ENCODE results near the gene ZGLP1.
"Not testable (repeated sequence)": the region's sequence is repeated elsewhere in the genome, so short reads cannot be mapped to it uniquely, and the experiment has no call there.

ZGLP1 gene

DNA sequence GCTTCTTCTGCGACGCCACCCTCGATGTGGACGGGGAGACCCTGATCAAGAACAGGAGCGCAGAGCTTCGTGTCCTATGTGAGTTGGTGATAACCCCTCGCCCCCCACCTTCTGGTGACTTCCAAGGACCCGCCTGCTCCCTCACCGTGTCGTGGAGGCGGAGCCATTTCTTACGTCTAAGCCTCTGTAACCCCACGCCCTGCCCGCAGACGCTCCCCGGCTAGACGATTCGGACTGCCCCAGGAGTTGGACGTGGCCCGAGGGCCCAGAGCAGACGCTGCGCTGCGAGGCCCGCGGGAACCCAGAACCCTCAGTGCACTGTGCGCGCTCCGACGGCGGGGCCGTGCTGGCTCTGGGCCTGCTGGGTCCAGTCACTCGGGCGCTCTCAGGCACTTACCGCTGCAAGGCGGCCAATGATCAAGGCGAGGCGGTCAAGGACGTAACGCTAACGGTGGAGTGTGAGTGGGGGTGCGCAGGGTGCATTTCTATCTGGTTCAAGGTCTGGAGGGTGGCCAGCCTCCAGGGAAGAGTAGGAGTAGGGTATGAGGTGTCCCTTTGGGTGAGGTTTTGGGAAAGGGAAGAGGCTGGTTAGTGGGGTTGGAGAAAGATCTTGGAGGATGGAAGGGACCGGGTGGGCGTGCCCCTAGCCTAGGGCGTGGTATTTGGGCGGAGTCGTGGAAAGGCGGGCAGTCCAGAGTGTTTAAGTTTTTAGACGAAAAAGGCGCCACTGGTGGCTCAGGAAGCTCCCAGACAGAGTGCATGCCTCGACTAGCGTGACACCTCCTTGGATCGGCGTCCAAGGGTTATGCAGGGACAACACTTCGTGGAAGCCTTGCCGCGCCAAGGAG, 16.6 kb downstream of the ZGLP1 start:
- no peak for DNase-seq

GRCh38 chr19:10292206-10292788, 17.3 kb downstream of the ZGLP1 start:
- DNase-seq: peak; percentile 85

- no peak for DNase-seq
These were observed 17.9 kb downstream of the ZGLP1 start for GRCh38 chr19:10291554-10292205.

DNA sequence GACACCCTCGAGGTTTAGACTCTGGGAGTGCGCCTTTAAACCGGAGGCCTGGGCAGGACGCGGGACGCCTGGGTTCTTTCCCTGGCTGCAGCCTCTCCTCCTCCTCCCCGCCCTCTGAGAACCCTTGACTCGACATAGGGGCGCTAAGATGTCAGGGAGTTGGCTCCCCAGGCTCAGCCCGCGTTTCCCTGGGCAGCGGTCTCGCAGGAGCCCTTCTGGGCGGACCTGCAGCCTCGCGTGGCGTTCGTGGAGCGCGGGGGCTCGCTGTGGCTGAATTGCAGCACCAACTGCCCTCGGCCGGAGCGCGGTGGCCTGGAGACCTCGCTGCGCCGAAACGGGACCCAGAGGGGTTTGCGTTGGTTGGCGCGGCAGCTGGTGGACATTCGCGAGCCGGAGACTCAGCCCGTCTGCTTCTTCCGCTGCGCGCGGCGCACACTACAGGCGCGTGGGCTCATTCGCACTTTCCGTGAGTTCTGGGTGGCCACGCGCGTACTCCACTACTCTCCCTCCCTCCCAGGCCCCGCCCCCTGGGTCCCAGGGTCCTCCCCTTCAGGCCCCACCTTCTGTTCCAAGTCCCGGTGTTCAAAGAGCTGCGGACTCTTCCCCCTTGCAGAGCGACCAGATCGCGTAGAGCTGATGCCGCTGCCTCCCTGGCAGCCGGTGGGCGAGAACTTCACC, 18.6 kb downstream of the ZGLP1 start:
- peak; percentile 56 for DNase-seq

- peak; percentile 41 for DNase-seq
These were observed 19.2 kb downstream of the ZGLP1 start for GRCh38 chr19:10290357-10290875.

DNA sequence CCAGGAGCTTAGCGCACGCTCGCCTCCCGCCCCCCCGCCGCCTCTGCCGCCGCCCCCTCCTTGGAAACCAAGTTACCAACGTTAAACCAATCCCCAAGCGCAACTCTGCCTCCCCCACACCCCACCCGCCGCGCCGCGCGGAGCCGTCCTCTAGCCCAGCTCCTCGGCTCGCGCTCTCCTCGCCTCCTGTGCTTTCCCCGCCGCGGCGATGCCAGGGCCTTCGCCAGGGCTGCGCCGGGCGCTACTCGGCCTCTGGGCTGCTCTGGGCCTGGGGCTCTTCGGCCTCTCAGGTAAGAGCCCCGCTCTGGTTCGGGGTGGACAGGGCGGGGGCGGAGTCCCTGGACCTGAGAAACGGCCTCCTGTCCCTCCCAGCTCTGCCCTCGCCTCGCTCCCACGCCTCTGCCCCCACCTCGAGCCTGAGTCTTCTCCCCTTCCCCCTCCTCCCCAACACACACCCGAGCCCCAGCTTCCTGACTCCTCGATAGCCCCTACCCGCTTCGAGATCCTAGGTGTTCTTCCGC, 19.7 kb downstream of the ZGLP1 start, which contains the start of gene ICAM5:
Gene ICAM5 (plus strand): TSS at position 117 of the 521 bp plus-strand sequence. CDS start 92 bp downstream, at position 209.
- DNase-seq: no peak

- peak; percentile 65 for DNase-seq
These were observed 20.3 kb downstream of the ZGLP1 start for GRCh38 chr19:10289167-10289835.

- peak; percentile 59 for DNase-seq
These were observed 20.9 kb downstream of the ZGLP1 start for GRCh38 chr19:10288662-10289166.

- peak; percentile 64 for DNase-seq
These were observed 22.5 kb downstream of the ZGLP1 start, which contains the start of gene ICAM4 for GRCh38 chr19:10286803-10287737. ICAM4 (plus strand) TSS chr19:10286955; CDS start chr19:10287013, 58 bp downstream.

- no peak for DNase-seq
These were observed 24.2 kb downstream of the ZGLP1 start for GRCh38 chr19:10285393-10285792.

- DNase-seq: no peak
These were observed 24.7 kb downstream of the ZGLP1 start for GRCh38 chr19:10284960-10285278.

GRCh38 chr19:10284065-10284959, 25.3 kb downstream of the ZGLP1 start:
- no peak for DNase-seq

GRCh38 chr19:10283301-10284064, 26.1 kb downstream of the ZGLP1 start:
- no peak for DNase-seq

- not testable (repeated sequence) for DNase-seq
These were observed 27.6 kb downstream of the ZGLP1 start for GRCh38 chr19:10282043-10282442.

GRCh38 chr19:10279737-10280442, 29.7 kb downstream of the ZGLP1 start:
- DNase-seq: no peak

DNA sequence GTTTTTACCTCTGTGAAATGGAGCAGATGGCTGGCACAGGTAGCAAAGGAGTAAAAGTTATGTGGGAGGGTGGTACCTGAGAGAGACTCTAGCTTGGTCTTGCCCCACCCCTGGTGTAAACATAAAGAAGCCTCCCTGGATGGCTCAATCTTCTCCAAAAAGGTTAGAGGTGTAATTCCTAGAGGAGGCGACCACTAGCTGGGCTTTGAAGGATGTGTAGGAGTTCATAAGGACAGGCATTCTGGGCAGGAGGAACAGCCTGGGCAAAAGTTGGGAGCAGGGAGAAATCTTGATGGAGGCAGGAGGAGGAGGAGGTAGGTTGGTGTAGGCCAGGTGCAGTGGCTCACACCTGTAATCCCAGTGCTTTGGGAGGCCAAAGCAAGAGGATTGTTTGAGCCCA, 30.7 kb downstream of the ZGLP1 start:
- no peak for DNase-seq

DNA sequence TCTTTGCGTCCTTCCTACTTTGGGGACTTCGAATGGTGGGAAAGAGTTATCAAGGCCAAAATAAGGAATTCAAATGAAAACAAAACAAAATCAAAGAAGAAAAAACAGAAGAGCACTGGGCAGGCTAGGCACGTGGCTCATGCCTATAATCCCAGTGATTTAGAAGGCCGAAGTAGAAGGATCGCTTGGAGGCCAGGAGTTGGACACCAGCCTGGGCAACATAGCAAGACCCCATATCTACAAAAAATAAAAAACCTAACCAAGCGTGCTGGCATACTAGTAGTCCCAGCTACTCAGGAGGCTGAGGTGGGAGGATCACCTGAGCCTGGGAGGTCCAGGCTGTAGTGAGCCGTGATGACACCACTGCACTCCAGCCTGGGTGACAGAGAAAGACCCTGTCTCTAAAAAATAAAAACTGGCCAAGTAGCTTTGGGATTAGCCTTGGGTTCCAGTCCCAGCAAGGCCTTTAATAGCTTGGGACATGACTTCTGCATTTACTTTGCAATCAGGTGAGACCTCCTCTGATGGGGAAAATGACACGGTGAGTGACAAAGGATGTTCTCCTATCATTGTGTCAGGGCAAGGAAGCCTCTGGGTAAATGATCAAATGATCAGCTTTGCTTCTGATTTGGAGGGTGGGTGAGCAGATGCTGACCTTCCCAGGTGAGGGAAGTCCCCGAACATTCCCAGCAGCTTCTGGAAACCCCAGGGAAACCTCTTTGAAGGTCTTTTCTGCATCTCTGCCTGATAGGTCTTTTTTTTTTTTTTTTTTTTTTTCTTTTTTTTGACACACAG, 31.6 kb downstream of the ZGLP1 start:
- DNase-seq: no peak

All from eye (tissue), 1 donor.